CD4-positive, CD25-positive, alpha-beta regulatory T cell (primary cell): ENCODE measurements around the gene SELENOO. TPM values are rescaled to one million over a fixed set of nuclear protein-coding genes. Genes with fewer than 3 reads are reported as not detected.

Experiments used
- ATAC-seq, 2 donors: fragments of 150-1000 bp; cut with Tn5 transposase; one replicate each; pipeline ENCODE4 v1.10.0; 2021; ENCODE audit warnings: low read depth in 2 of 2, moderate number of reproducible peaks in 2 of 2, moderate library complexity in 1 of 2
- DNase-seq, 3 donors: peaks; one replicate each; pipeline versions ENCODE4 v3.0.0 to v3.0.0-alpha.2; 2012 to 2022; ENCODE audit warnings: mixed read lengths in 1 of 3
- H3K27ac ChIP-seq: one replicate; pipeline ENCODE4 v1.7.0; 2013; ENCODE audit warnings: mild to moderate bottlenecking, low read length; ENCODE audit not compliant: insufficient read depth, poor library complexity, severe bottlenecking
- H3K27me3 ChIP-seq: one replicate; pipeline ENCODE4 v1.7.0; 2013; ENCODE audit warnings: low read length; ENCODE audit not compliant: control insufficient read depth, insufficient read depth
- H3K36me3 ChIP-seq: one replicate; pipeline ENCODE4 v1.7.0; 2013; ENCODE audit warnings: mild to moderate bottlenecking, low read length, moderate library complexity; ENCODE audit not compliant: control insufficient read depth, insufficient read depth
- H3K4me1 ChIP-seq: 2 replicates; pipeline ENCODE4 v1.7.0; 2013; ENCODE audit warnings: mild to moderate bottlenecking, low read length; ENCODE audit not compliant: insufficient read depth, control insufficient read depth, poor library complexity, severe bottlenecking
- H3K4me3 ChIP-seq: one replicate; pipeline ENCODE4 v1.7.0; 2013; ENCODE audit warnings: low read depth, mild to moderate bottlenecking, low read length, moderate library complexity
- H3K9me3 ChIP-seq, 2 experiments: 1 replicate in 1 of 2; 2 replicates in 1 of 2; pipeline ENCODE4 v1.7.0; 2013; ENCODE audit warnings: low read length in 2 of 2, mild to moderate bottlenecking in 1 of 2, moderate library complexity in 1 of 2; ENCODE audit not compliant: control insufficient read depth in 2 of 2
- H3K27ac Mint-ChIP-seq, 3 donors: one replicate each; pipeline ENCODE4 v1.8.0; 2020 to 2022; ENCODE audit warnings: mild to moderate bottlenecking in 3 of 3, mixed read lengths in 3 of 3, moderate library complexity in 2 of 3
- H3K27me3 Mint-ChIP-seq: one replicate; pipeline ENCODE4 v1.8.0; 2022; ENCODE audit warnings: mild to moderate bottlenecking, mixed read lengths
- H3K36me3 Mint-ChIP-seq: one replicate; pipeline ENCODE4 v1.8.0; 2020; ENCODE audit warnings: mixed read lengths
- H3K4me1 Mint-ChIP-seq, 4 donors: one replicate each; pipeline ENCODE4 v1.8.0; 2020 to 2022; ENCODE audit warnings: mixed read lengths in 4 of 4, mild to moderate bottlenecking in 1 of 4
- H3K4me3 Mint-ChIP-seq, 4 donors: one replicate each; pipeline ENCODE4 v1.8.0; 2020 to 2022; ENCODE audit warnings: mild to moderate bottlenecking in 4 of 4, mixed read lengths in 4 of 4, moderate library complexity in 3 of 4
- H3K9me3 Mint-ChIP-seq, 7 donors: one replicate each; pipeline ENCODE4 v1.8.0; 2020 to 2022; ENCODE audit warnings: mixed read lengths in 7 of 7, mild to moderate bottlenecking in 3 of 7, moderate library complexity in 2 of 7
- polyA plus RNA-seq, 4 donors: library from polyadenylated mRNA; unstranded; fragments of 300-500 nt; fragmentation: Illumina TruSeq; gene quantifications; one replicate each; pipeline ENCODE4 v1.2.3, GENCODE V29; 2021
- total RNA-seq: library from RNA; stranded (reverse); gene quantifications from one replicate; pipeline ENCODE4 v1.2.3, GENCODE V29; 2022

Gene SELENOO
- total and polyA plus RNA-seq, 5 donors from 2014 or later: 1.8 to 31.9 (median 3.5) TPM

- H3K27me3 ChIP-seq: peaks cover 4% of the 10 kb centered on the region
- no peaks in the 10 kb centered on the region for H3K9me3 ChIP-seq
- H3K9me3 Mint-ChIP-seq: no peaks in the 10 kb centered on the region
- no peaks in the 10 kb centered on the region for H3K36me3 Mint-ChIP-seq
- ATAC-seq: peak in 1 of 2 donors; percentile 27
- H3K4me3 Mint-ChIP-seq: no peak overlapping the region
- no peak overlapping the region for H3K27ac ChIP-seq
- H3K4me1 ChIP-seq: no peaks in the 10 kb centered on the region
- H3K4me1 Mint-ChIP-seq: peaks cover 0 to 10% (median 2%) of the 10 kb centered on the region in 4 donors
- H3K27ac Mint-ChIP-seq: no peak overlapping the region
- no peaks in the 10 kb centered on the region for H3K36me3 ChIP-seq
- H3K27me3 Mint-ChIP-seq: peaks cover 55% of the 10 kb centered on the region
- H3K4me3 ChIP-seq: no peak overlapping the region
- DNase-seq: peak in 1 of 3 donors; percentile 62
Observed at GRCh38 chr22:50169774-50170341, 31.0 kb upstream of the SELENOO start.

GRCh38 chr22:50170453-50171318, 30.1 kb upstream of the SELENOO start, which contains the start of gene PANX2:
Gene PANX2 (plus strand): TSS chr22:50170731. CDS start chr22:50170731, 0 bp downstream.
- no peak for DNase-seq
- Mint-ChIP-seq H3K27ac (peak within 1 kb of the TSS in 1 of 3 donors; percentile 76), H3K4me1 (peaks cover 0 to 10% (median 2%) of the 10 kb centered on the region in 4 donors), H3K4me3 (peak within 1 kb of the TSS in 3 of 4 donors; percentile 52 to 76 (median 57)), H3K9me3 (no peaks in the 10 kb centered on the region), H3K36me3 (no peaks in the 10 kb centered on the region), H3K27me3 (peaks cover 56% of the 10 kb centered on the region)
- Histone ChIP-seq H3K36me3 (no peaks in the 10 kb centered on the region), H3K4me3 (no peak within 1 kb of the TSS), H3K9me3 (no peaks in the 10 kb centered on the region), H3K27ac (no peak within 1 kb of the TSS), H3K27me3 (peaks cover 4% of the 10 kb centered on the region), H3K4me1 (no peaks in the 10 kb centered on the region)
- ATAC-seq: no peak

- Mint-ChIP-seq H3K4me1 (peaks cover 0 to 10% (median 2%) of the 10 kb centered on the region in 4 donors), H3K27ac (no peak overlapping the region), H3K9me3 (no peaks in the 10 kb centered on the region), H3K4me3 (peak overlapping the region; percentile 10 to 76 (median 54)), H3K27me3 (peaks cover 56% of the 10 kb centered on the region), H3K36me3 (no peaks in the 10 kb centered on the region)
- DNase-seq (no peak), ATAC-seq (no peak)
- H3K4me1 ChIP-seq: no peaks in the 10 kb centered on the region
- no peak overlapping the region for H3K4me3 ChIP-seq
- no peaks in the 10 kb centered on the region for H3K36me3 ChIP-seq
- peaks cover 4% of the 10 kb centered on the region for H3K27me3 ChIP-seq
- no peak overlapping the region for H3K27ac ChIP-seq
- no peaks in the 10 kb centered on the region for H3K9me3 ChIP-seq
Observed at GRCh38 chr22:50171319-50171964, 29.4 kb upstream of the SELENOO start.

GRCh38 chr22:50171965-50172421, 28.8 kb upstream of the SELENOO start:
- Mint-ChIP-seq H3K4me3 (peak overlapping the region in 3 of 4 donors; percentile 10 to 70 (median 39)), H3K4me1 (peaks cover 0 to 10% (median 2%) of the 10 kb centered on the region in 4 donors), H3K27ac (no peak overlapping the region), H3K36me3 (no peaks in the 10 kb centered on the region), H3K27me3 (peaks cover 54% of the 10 kb centered on the region), H3K9me3 (no peaks in the 10 kb centered on the region)
- Histone ChIP-seq H3K27me3 (peaks cover 4% of the 10 kb centered on the region), H3K36me3 (no peaks in the 10 kb centered on the region), H3K4me3 (no peak overlapping the region), H3K9me3 (no peaks in the 10 kb centered on the region), H3K4me1 (no peaks in the 10 kb centered on the region), H3K27ac (no peak overlapping the region)
- no peak for DNase-seq
- no peak for ATAC-seq

GRCh38 chr22:50173311-50173982, 27.4 kb upstream of the SELENOO start:
- Mint-ChIP-seq H3K27ac (no peak overlapping the region), H3K36me3 (no peaks in the 10 kb centered on the region), H3K4me3 (no peak overlapping the region), H3K27me3 (peaks cover 39% of the 10 kb centered on the region), H3K4me1 (peaks cover 0 to 10% (median 2%) of the 10 kb centered on the region in 4 donors), H3K9me3 (no peaks in the 10 kb centered on the region)
- DNase-seq (no peak), ATAC-seq (no peak)
- Histone ChIP-seq H3K4me1 (no peaks in the 10 kb centered on the region), H3K4me3 (no peak overlapping the region), H3K9me3 (no peaks in the 10 kb centered on the region), H3K27me3 (peaks cover 4% of the 10 kb centered on the region), H3K36me3 (no peaks in the 10 kb centered on the region), H3K27ac (no peak overlapping the region)

GRCh38 chr22:50173983-50174355, 26.8 kb upstream of the SELENOO start:
- no peaks in the 10 kb centered on the region for H3K36me3 ChIP-seq
- DNase-seq (no peak), ATAC-seq (no peak)
- Mint-ChIP-seq H3K36me3 (no peaks in the 10 kb centered on the region), H3K27me3 (peaks cover 34% of the 10 kb centered on the region), H3K27ac (no peak overlapping the region), H3K4me3 (no peak overlapping the region), H3K9me3 (no peaks in the 10 kb centered on the region), H3K4me1 (peaks cover 0 to 6% (median 1%) of the 10 kb centered on the region in 4 donors)
- no peaks in the 10 kb centered on the region for H3K4me1 ChIP-seq
- no peaks in the 10 kb centered on the region for H3K9me3 ChIP-seq
- peaks cover 2% of the 10 kb centered on the region for H3K27me3 ChIP-seq
- H3K27ac ChIP-seq: no peak overlapping the region
- no peak overlapping the region for H3K4me3 ChIP-seq

- ATAC-seq (no peak), DNase-seq (no peak)
- Mint-ChIP-seq H3K27me3 (peaks cover 28% of the 10 kb centered on the region), H3K9me3 (no peaks in the 10 kb centered on the region), H3K36me3 (no peaks in the 10 kb centered on the region), H3K4me1 (peaks cover 0 to 4% (median 0%) of the 10 kb centered on the region in 4 donors), H3K4me3 (no peak overlapping the region), H3K27ac (no peak overlapping the region)
- Histone ChIP-seq H3K36me3 (no peaks in the 10 kb centered on the region), H3K27ac (no peak overlapping the region), H3K4me1 (no peaks in the 10 kb centered on the region), H3K27me3 (no peaks in the 10 kb centered on the region), H3K4me3 (no peak overlapping the region), H3K9me3 (no peaks in the 10 kb centered on the region)
Observed at GRCh38 chr22:50174382-50175190, 26.2 kb upstream of the SELENOO start.
